H9 (cell line): Measurements from ENCODE around the gene NINL. TPM values are rescaled to one million over a fixed set of nuclear protein-coding genes. Genes with fewer than 3 reads are reported as not detected.

Source experiments
- DNase-seq: peaks from one replicate; pipeline ENCODE4 v3.0.0-alpha.2; 2017
- H2AFZ ChIP-seq: one replicate; pipeline ENCODE4 v1.6.1; 2013; ENCODE audit warnings: mild to moderate bottlenecking, low read length, control low read depth, moderate library complexity
- H2AK5ac ChIP-seq: 2 replicates; pipeline ENCODE4 v1.6.1; 2013; ENCODE audit warnings: low read length, control low read depth, mixed read lengths; ENCODE audit not compliant: insufficient read length
- H2BK120ac ChIP-seq: one replicate; pipeline ENCODE4 v1.6.1; 2013; ENCODE audit warnings: low read depth, mild to moderate bottlenecking, low read length, control low read depth, inconsistent platforms; ENCODE audit not compliant: poor library complexity, severe bottlenecking
- H2BK12ac ChIP-seq: 2 replicates; pipeline ENCODE4 v1.6.1; 2013; ENCODE audit warnings: low read length, control low read depth, mixed read lengths, low read depth; ENCODE audit not compliant: insufficient read length
- H2BK15ac ChIP-seq: 2 replicates; pipeline ENCODE4 v1.6.1; 2013; ENCODE audit warnings: low read depth, low read length, control low read depth
- H2BK20ac ChIP-seq: one replicate; pipeline ENCODE4 v1.6.1; 2013; ENCODE audit warnings: low read depth, mild to moderate bottlenecking, low read length, control low read depth, inconsistent platforms; ENCODE audit not compliant: poor library complexity, severe bottlenecking
- H2BK5ac ChIP-seq: 2 replicates; pipeline ENCODE4 v1.6.1; 2013; ENCODE audit warnings: low read length, control low read depth, mixed read lengths; ENCODE audit not compliant: insufficient read length
- H3K14ac ChIP-seq: 2 replicates; pipeline ENCODE4 v1.6.1; 2013; ENCODE audit warnings: low read length, control low read depth; ENCODE audit not compliant: insufficient read depth
- H3K18ac ChIP-seq: 2 replicates; pipeline ENCODE4 v1.6.1; 2013; ENCODE audit warnings: low read depth, mild to moderate bottlenecking, mixed read lengths, low read length, control low read depth; ENCODE audit not compliant: insufficient read length
- H3K23ac ChIP-seq: 2 replicates; pipeline ENCODE4 v1.6.1; 2013; ENCODE audit warnings: low read length, control low read depth, mixed read lengths, low read depth; ENCODE audit not compliant: insufficient read length
- H3K23me2 ChIP-seq: 2 replicates; pipeline ENCODE4 v1.6.1; 2013; ENCODE audit warnings: low read depth, mild to moderate bottlenecking, mixed read lengths, low read length, control low read depth; ENCODE audit not compliant: insufficient read length, poor library complexity, severe bottlenecking
- H3K27ac ChIP-seq: 2 replicates; pipeline ENCODE4 v1.5.1; 2013; ENCODE audit warnings: low read length, control low read depth, mixed read lengths, low read depth; ENCODE audit not compliant: insufficient read length
- H3K27me3 ChIP-seq: 2 replicates; pipeline ENCODE4 v1.6.1; 2013; ENCODE audit warnings: low read length, control low read depth, inconsistent platforms; ENCODE audit not compliant: insufficient read depth
- H3K4ac ChIP-seq: 2 replicates; pipeline ENCODE4 v1.6.1; 2013; ENCODE audit warnings: low read depth, mild to moderate bottlenecking, control low read depth, inconsistent platforms, low read length, moderate library complexity
- H3K4me1 ChIP-seq: 2 replicates; pipeline ENCODE4 v1.6.1; 2013; ENCODE audit warnings: low read length, control low read depth, inconsistent platforms; ENCODE audit not compliant: insufficient read depth
- H3K4me2 ChIP-seq: 2 replicates; pipeline ENCODE4 v1.6.1; 2013; ENCODE audit warnings: low read length, control low read depth, mixed read lengths; ENCODE audit not compliant: insufficient read length, insufficient read depth
- H3K56ac ChIP-seq: 2 replicates; pipeline ENCODE4 v1.6.1; 2013; ENCODE audit warnings: low read depth, mild to moderate bottlenecking, mixed read lengths, low read length, control low read depth; ENCODE audit not compliant: insufficient read length
- H3K79me1 ChIP-seq: 2 replicates; pipeline ENCODE4 v1.6.1; 2013; ENCODE audit warnings: low read depth, mild to moderate bottlenecking, moderate library complexity, low read length, control low read depth, inconsistent platforms; ENCODE audit not compliant: insufficient read depth, poor library complexity, severe bottlenecking
- H3K79me2 ChIP-seq: 2 replicates; pipeline ENCODE4 v1.6.1; 2013; ENCODE audit warnings: low read length, control low read depth, inconsistent platforms; ENCODE audit not compliant: insufficient read depth
- H3K9ac ChIP-seq: 2 replicates; pipeline ENCODE4 v1.6.1; 2013; ENCODE audit warnings: low read length, control low read depth, mixed read lengths; ENCODE audit not compliant: insufficient read length; ENCODE audit errors: extremely low read depth
- H3K9me3 ChIP-seq: one replicate; pipeline ENCODE4 v1.6.1; 2013; ENCODE audit warnings: low read depth, low read length, inconsistent platforms; ENCODE audit not compliant: control insufficient read depth
- H3T11ph ChIP-seq: one replicate; pipeline ENCODE4 v1.6.1; 2013; ENCODE audit warnings: mild to moderate bottlenecking, low read length, control low read depth, inconsistent platforms
- H4K20me1 ChIP-seq: one replicate; pipeline ENCODE4 v1.6.1; 2013; ENCODE audit not compliant: control insufficient read depth, insufficient read length, insufficient read depth
- H4K5ac ChIP-seq: 2 replicates; pipeline ENCODE4 v1.6.1; 2013; ENCODE audit warnings: low read depth, mild to moderate bottlenecking, mixed read lengths, low read length, control low read depth; ENCODE audit not compliant: insufficient read length
- H4K8ac ChIP-seq: replicated peaks from 2 replicates; pipeline ENCODE4 v1.6.1; 2013; ENCODE audit warnings: low read length, control low read depth, mixed read lengths, low read depth; ENCODE audit not compliant: insufficient read length
- H4K91ac ChIP-seq: 2 replicates; pipeline ENCODE4 v1.6.1; 2013; ENCODE audit warnings: low read depth, mild to moderate bottlenecking, moderate library complexity, mixed read lengths, low read length, control low read depth; ENCODE audit not compliant: insufficient read length
- H3K27ac Mint-ChIP-seq, 3 experiments: 2 replicates in 2 of 3; 3 replicates in 1 of 3; pipeline ENCODE4 v1.8.0; 2020 to 2021; ENCODE audit warnings: mixed read lengths in 3 of 3, mild to moderate bottlenecking in 1 of 3, moderate library complexity in 1 of 3
- H3K27me3 Mint-ChIP-seq: 2 replicates; pipeline ENCODE4 v1.8.0; 2021; ENCODE audit warnings: low read depth, mild to moderate bottlenecking, moderate library complexity, mixed read lengths
- H3K36me3 Mint-ChIP-seq, 3 experiments: 2 replicates in 2 of 3; 3 replicates in 1 of 3; pipeline ENCODE4 v1.8.0; 2020 to 2021; ENCODE audit warnings: low read depth in 3 of 3, mixed read lengths in 3 of 3; ENCODE audit not compliant: insufficient read depth in 1 of 3
- H3K4me1 Mint-ChIP-seq, 2 experiments: 2 replicates each; pipeline ENCODE4 v1.8.0; 2020; ENCODE audit warnings: mixed read lengths in 2 of 2
- H3K4me3 Mint-ChIP-seq, 2 experiments: 2 replicates in 1 of 2; 3 replicates in 1 of 2; pipeline ENCODE4 v1.8.0; 2020 to 2021; ENCODE audit warnings: mild to moderate bottlenecking in 2 of 2, mixed read lengths in 2 of 2, moderate library complexity in 1 of 2
- H3K9me3 Mint-ChIP-seq, 2 experiments: 2 replicates in 1 of 2; 3 replicates in 1 of 2; pipeline ENCODE4 v1.8.0; 2020; ENCODE audit warnings: mild to moderate bottlenecking in 2 of 2, mixed read lengths in 2 of 2, moderate library complexity in 1 of 2
- WGBS: extraction: QIAGEN DNeasy Blood & Tissue Kit; methylation state at CpG from one replicate; pipeline ENCODE4 v1.1.7; 2013; ENCODE audit warnings: missing lambda C conversion rate, low lambda C conversion rate, mixed read lengths; ENCODE audit not compliant: insufficient read length; ENCODE audit errors: extremely low coverage; 5-methylcytosine and 5-hydroxymethylcytosine counted together
- total RNA-seq: library from RNA; stranded (reverse); gene quantifications from 2 replicates; pipeline ENCODE4 v1.2.1, GENCODE V29; 2021
- TF ChIP-seq, protein P1 (sequence below): fragments of 200-600 bp; sonication (generic); conservative IDR thresholded peaks from 3 replicates; pipeline ENCODE4 v1.8.0; 2021; ENCODE audit warnings: antibody characterized with exemption, mild to moderate bottlenecking

The NINL gene
- total RNA-seq, 1 experiment from 2014 or later, result 34.3 TPM

DNA sequence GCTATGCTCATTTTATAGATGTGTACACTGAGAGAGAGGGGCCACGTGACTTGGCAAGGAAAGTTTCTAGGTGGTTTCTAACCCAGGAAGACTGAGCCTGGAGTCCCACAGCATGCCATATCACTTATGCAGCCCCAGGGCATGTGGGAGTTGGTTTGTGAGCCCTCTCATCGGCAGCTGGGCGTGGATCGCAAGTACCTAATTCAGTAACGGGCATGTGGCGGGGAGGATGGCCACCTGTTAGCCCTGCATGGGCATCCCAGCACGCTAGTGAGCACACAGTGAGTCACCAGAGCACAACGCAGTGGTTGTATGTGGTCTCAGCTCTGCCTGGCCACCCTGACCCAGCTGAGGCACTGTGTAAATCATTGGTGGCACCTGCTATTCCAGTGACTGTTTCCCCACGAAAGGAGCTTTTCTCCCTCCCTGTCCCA lies 88.3 kb downstream of the NINL start:
- H3K9ac ChIP-seq, result no peak overlapping the region
- no peak overlapping the region for H3K27ac ChIP-seq
- H3K9me3 ChIP-seq, result no peaks in the 10 kb centered on the region
- no peak overlapping the region for H2BK5ac ChIP-seq
- no peak overlapping the region for H4K91ac ChIP-seq
- no peak overlapping the region for H2AK5ac ChIP-seq
- no peak overlapping the region for H3K4me2 ChIP-seq
- no peak overlapping the region for H2AFZ ChIP-seq
- H2BK15ac ChIP-seq, result no peak overlapping the region
- H3K14ac ChIP-seq, result no peak overlapping the region
- no peaks in the 10 kb centered on the region; the same call in 1 of the 2 replicates for H3K27me3 Mint-ChIP-seq
- no peak overlapping the region for H3K23ac ChIP-seq
- peak overlapping the region in 1 of 3 experiments; percentile 63; a peak in 1 of 7 replicates for H3K27ac Mint-ChIP-seq
- H2BK20ac ChIP-seq, result no peak overlapping the region
- H3K18ac ChIP-seq, result no peak overlapping the region
- no peak overlapping the region for H3K4ac ChIP-seq
- no peaks in the 10 kb centered on the region for H3K4me1 ChIP-seq
- H4K5ac ChIP-seq, result no peak overlapping the region
- WGBS, result no CpG with 5 or more reads among the region's 9 CpGs
- no peak overlapping the region for H3K56ac ChIP-seq
- H3K79me1 ChIP-seq, result no peaks in the 10 kb centered on the region
- H3K79me2 ChIP-seq, result no peaks in the 10 kb centered on the region
- H3T11ph ChIP-seq, result no peak overlapping the region
- no peak overlapping the region for H2BK12ac ChIP-seq
- no peaks in the 10 kb centered on the region for H3K27me3 ChIP-seq
- no peak overlapping the region for H2BK120ac ChIP-seq
- H3K4me3 Mint-ChIP-seq, result no peak overlapping the region
- no peaks in the 10 kb centered on the region for H3K9me3 Mint-ChIP-seq
- TF ChIP-seq, protein P1, sequence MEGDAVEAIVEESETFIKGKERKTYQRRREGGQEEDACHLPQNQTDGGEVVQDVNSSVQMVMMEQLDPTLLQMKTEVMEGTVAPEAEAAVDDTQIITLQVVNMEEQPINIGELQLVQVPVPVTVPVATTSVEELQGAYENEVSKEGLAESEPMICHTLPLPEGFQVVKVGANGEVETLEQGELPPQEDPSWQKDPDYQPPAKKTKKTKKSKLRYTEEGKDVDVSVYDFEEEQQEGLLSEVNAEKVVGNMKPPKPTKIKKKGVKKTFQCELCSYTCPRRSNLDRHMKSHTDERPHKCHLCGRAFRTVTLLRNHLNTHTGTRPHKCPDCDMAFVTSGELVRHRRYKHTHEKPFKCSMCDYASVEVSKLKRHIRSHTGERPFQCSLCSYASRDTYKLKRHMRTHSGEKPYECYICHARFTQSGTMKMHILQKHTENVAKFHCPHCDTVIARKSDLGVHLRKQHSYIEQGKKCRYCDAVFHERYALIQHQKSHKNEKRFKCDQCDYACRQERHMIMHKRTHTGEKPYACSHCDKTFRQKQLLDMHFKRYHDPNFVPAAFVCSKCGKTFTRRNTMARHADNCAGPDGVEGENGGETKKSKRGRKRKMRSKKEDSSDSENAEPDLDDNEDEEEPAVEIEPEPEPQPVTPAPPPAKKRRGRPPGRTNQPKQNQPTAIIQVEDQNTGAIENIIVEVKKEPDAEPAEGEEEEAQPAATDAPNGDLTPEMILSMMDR, result no peak
- H3K23me2 ChIP-seq, result no peaks in the 10 kb centered on the region
- H3K4me1 Mint-ChIP-seq, result peaks cover under 1 to 2% of the 10 kb centered on the region in 2 experiments
- H3K36me3 Mint-ChIP-seq, result peaks cover 31 to 51% (median 39%) of the 10 kb centered on the region in 3 experiments
- H4K20me1 ChIP-seq, result no peaks in the 10 kb centered on the region
- H4K8ac ChIP-seq, result no peak overlapping the region
- DNase-seq, result no peak
